NCI-H1105 treated with DMSO at 0.1 percent for 48 hours (cell line): Measurements from ENCODE around the gene ACAP3.

Source experiments
- DNase-seq: peaks from one replicate; lab custom pipeline; 2025; lab: John Stamatoyannopoulos, UW

The ACAP3 gene

GRCh38 chr1:1345384-1345783 is 37.7 kb upstream of the ACAP3 start:
- DNase-seq: no peak

GRCh38 chr1:1344655-1345361 is 37.1 kb upstream of the ACAP3 start:
- DNase-seq: no peak

GRCh38 chr1:1343811-1344421 is 36.2 kb upstream of the ACAP3 start:
- DNase-seq: no peak

GRCh38 chr1:1342584-1343115 is 34.9 kb upstream of the ACAP3 start:
- DNase-seq: no peak

- DNase-seq: no peak
These were observed 34.4 kb upstream of the ACAP3 start for GRCh38 chr1:1342061-1342562.

GRCh38 chr1:1341549-1342021 is 33.9 kb upstream of the ACAP3 start:
- no peak for DNase-seq

GRCh38 chr1:1340791-1341548 is 33.2 kb upstream of the ACAP3 start:
- no peak for DNase-seq

GRCh38 chr1:1340185-1340584 is 32.5 kb upstream of the ACAP3 start:
- DNase-seq: no peak

- no peak for DNase-seq
These were observed 30.5 kb upstream of the ACAP3 start for GRCh38 chr1:1338278-1338677.

- DNase-seq: no peak
These were observed 30.0 kb upstream of the ACAP3 start for GRCh38 chr1:1337793-1338147.

GRCh38 chr1:1336931-1337792 is 29.4 kb upstream of the ACAP3 start:
- DNase-seq: no peak

GRCh38 chr1:1336446-1336845 is 28.7 kb upstream of the ACAP3 start:
- DNase-seq: no peak

GRCh38 chr1:1335792-1336248 is 28.1 kb upstream of the ACAP3 start:
- no peak for DNase-seq

GRCh38 chr1:1335283-1335682 is 27.6 kb upstream of the ACAP3 start:
- DNase-seq: no peak

- no peak for DNase-seq
These were observed 27.1 kb upstream of the ACAP3 start for GRCh38 chr1:1334835-1335234.

- DNase-seq: no peak
These were observed 26.0 kb upstream of the ACAP3 start for GRCh38 chr1:1333551-1334241.

GRCh38 chr1:1332774-1333480 is 25.2 kb upstream of the ACAP3 start:
- peak; percentile 18 for DNase-seq

GRCh38 chr1:1332031-1332755 is 24.5 kb upstream of the ACAP3 start:
- peak; percentile 6 for DNase-seq

- DNase-seq: no peak
These were observed 23.6 kb upstream of the ACAP3 start, which contains the start of gene TAS1R3 for GRCh38 chr1:1331068-1331965. TSS of gene TAS1R3 (plus strand) at chr1:1331280. CDS start at chr1:1331346, 66 bp downstream.
